ENCODE results near the gene PPP1R14D.

DNA sequence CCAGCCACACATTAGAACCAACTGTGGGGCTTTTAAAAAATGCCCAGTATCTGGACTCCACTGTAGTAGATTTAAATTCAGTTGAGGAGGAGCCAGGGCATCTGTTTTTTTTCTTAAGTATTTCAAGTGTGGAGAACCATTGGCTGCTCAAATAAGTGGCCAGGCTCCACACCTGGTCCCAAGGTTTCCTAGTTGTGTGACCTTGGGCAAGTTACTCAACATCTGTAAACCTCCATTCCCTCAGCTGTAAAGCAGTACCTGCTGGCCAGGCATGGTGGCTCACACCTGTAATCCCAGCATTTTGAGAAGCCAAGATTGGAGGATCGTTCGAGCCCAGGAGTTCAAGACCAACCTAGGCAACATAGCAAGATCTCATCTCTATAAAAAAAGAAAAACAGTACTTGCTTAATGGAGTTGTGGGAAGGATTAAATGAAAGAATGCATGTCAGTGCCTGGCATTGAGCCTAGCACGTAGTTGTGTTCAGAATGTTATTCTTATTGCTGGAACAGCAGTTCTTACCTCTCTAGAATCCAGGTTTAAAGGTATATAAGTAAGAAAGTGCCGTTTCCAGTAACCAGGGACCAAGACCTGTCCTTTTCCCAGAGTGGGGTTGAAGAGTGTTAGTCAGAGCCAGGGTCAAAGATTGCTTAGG is 2.0 kb downstream of the PPP1R14D start:
- TF ChIP-seq, protein P1, sequence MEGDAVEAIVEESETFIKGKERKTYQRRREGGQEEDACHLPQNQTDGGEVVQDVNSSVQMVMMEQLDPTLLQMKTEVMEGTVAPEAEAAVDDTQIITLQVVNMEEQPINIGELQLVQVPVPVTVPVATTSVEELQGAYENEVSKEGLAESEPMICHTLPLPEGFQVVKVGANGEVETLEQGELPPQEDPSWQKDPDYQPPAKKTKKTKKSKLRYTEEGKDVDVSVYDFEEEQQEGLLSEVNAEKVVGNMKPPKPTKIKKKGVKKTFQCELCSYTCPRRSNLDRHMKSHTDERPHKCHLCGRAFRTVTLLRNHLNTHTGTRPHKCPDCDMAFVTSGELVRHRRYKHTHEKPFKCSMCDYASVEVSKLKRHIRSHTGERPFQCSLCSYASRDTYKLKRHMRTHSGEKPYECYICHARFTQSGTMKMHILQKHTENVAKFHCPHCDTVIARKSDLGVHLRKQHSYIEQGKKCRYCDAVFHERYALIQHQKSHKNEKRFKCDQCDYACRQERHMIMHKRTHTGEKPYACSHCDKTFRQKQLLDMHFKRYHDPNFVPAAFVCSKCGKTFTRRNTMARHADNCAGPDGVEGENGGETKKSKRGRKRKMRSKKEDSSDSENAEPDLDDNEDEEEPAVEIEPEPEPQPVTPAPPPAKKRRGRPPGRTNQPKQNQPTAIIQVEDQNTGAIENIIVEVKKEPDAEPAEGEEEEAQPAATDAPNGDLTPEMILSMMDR (IDR thresholded peaks at IDR 0.05; ENCODE audit: low read length), result no peak
- TF ChIP-seq EZH2 (optimal IDR thresholded peaks at IDR 0.05; ENCODE audit: low read depth, low read length) (no peak), EZH2phosphoT487 (IDR thresholded peaks at IDR 0.05; ENCODE audit: low read length) (no peak)

Measured in MM.1S (cell line).